GM21723 (cell line): Measurements from ENCODE around the gene RRP8.

Source experiments
- ATAC-seq: cut with Tn5 transposase; IDR thresholded peaks from one replicate; pipeline ENCODE4 v1.9.1; 2021; ENCODE audit warnings: mild to moderate bottlenecking, moderate library complexity; ENCODE audit not compliant: unreplicated experiment

RRP8 gene

DNA sequence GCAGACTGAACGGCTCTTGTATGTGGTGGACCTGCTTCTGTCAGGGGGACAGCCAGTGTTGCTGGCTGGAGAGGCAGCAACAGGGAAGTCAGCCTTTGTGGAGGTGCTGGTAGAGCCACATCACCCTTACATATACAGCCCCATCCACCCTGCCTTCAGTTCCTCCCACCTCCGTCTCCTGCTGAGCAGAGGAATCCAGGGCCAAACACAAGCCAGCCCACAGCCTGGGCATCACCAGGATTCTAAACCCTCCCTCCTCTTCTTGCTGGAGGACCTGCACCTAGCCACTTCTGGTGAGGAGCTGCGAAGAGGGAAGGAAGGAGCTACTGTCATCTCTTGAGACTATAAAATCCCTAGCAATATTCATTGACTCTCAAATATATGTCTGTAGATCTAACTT lies 54.8 kb downstream of the RRP8 start:
- ATAC-seq: no peak

DNA sequence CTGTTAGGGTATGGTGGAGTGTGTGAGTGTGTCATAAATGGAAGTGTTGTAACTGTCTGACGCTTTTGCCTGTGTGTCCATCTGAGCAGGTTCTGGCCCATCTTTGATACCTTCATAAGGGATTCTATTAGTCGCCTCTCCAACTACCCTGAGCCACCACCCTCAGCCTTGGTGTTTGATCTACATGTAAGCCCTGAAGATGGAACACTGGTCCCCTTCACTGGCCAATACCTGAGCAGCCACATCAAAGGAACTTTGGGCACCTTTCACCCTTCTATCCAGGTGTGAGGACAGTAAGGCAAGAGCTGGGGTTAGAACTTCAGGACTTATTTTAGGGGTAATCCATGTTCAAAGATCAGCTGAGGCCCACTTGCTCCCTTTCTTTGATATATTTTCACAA lies 55.3 kb downstream of the RRP8 start:
- ATAC-seq: no peak

DNA sequence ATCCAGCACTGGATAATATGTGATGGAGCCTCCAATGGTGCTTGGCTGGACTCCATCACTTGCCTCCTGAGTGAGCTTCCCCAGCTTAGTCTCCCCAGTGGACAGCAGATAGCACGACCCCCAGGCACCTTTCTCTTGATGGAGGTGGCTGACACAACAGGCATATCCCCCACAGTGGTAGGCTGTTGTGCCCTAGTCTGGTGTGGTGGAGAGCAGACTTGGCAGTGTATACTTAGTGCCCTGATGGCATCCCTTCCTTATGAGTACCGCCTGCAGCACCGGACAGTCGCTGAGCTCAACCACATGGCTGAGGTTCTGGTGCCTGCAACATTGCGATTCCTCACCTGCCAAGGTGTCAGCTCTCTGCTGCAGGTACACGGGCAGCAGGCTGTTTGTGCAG lies 56.2 kb downstream of the RRP8 start:
- ATAC-seq: no peak

DNA sequence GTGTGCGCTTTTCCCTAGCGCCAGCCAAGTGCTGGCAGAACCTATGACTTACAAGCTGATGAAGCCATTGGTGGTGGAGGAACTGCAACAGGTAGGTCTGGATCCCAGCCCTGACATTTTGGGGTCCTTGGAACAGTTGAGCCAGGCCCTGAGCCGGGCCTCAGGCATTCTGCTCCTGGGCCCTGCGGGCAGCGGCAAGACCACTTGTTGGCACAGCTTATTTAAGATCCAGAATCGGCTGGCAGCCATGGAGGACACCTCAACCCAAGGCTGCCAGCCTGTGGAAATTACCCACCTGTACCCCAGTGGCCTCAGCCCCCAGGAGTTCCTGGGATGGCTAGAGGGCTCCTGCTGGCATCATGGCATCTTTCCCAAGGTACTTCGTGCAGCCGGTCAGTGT lies 56.7 kb downstream of the RRP8 start:
- no peak for ATAC-seq

DNA sequence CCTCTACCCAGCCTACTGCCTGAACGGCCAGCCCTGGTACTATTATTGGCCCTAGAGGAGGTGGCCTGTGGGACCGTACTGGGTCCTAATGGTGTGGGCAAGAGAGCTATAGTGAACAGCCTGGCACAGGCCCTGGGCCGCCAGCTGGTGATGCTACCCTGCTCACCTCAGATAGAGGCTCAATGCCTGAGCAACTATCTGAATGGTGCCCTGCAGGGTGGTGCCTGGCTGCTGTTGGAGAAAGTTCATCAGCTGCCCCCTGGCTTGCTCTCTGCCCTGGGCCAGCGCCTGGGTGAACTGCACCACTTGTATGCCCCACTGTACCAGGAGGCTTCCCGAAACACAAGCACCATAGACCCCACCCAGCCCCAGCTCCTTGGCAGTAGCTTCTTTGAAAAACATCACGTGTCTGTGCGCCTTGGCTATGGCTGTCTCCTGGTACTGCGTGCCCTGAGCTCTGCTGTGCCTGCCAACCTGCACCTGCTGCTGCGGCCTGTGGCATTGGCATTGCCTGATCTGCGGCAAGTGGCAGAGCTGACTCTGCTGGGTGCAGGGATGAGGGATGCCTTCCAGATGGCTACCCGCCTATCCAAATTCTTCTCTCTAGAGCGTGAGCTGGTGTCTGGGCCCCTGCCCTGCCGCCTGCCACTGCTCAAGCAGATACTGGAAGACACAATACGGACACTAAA lies 57.4 kb downstream of the RRP8 start:
- ATAC-seq: no peak
